ENCODE results near the gene TIRAP.

GRCh38 chr11:126268708-126269579, 13.9 kb upstream of the TIRAP start, which contains the start of the genes FOXRED1 and SRPRA:
- TF ChIP-seq TAF1 (IDR thresholded peaks at IDR 0.05; ENCODE audit: borderline replicate concordance, insufficient read depth, low read length) (peak; percentile 87; the same call in 1 of the 2 replicates), POLR2AphosphoS5 (IDR thresholded peaks at IDR 0.05; ENCODE audit: low read depth, low read length) (peak; percentile 96)

Measured in PFSK-1 (cell line).